ENCODE measurements around the gene NEUROD6.
A peak's percentile ranks its signal among the peaks of the same experiment; 100 is the strongest.

NEUROD6 gene

GRCh38 chr7:31340603-31341002 lies at the start of gene NEUROD6:
TSS of gene NEUROD6 (minus strand) at chr7:31340726. CDS start at chr7:31339268, 1,458 bp downstream.
- no peak for DNase-seq

GRCh38 chr7:31384466-31384865 lies 43.9 kb upstream of the NEUROD6 start:
- no peak for DNase-seq

- no peak for DNase-seq
Measured at GRCh38 chr7:31382722-31383121, 42.2 kb upstream of the NEUROD6 start.

- peak in 18 of 51 donors; percentile 1 to 38 (median 8) for DNase-seq
Measured at GRCh38 chr7:31373337-31374289, 33.1 kb upstream of the NEUROD6 start.

GRCh38 chr7:31372231-31372959 lies 31.9 kb upstream of the NEUROD6 start:
- no peak for DNase-seq

GRCh38 chr7:31371621-31372020 lies 31.1 kb upstream of the NEUROD6 start:
- DNase-seq = no peak

GRCh38 chr7:31370609-31371008 lies 30.1 kb upstream of the NEUROD6 start:
- no peak for DNase-seq

GRCh38 chr7:31368620-31369019 lies 28.1 kb upstream of the NEUROD6 start:
- no peak for DNase-seq

- no peak for DNase-seq
Measured at GRCh38 chr7:31363496-31363895, 23.0 kb upstream of the NEUROD6 start.

GRCh38 chr7:31363051-31363450 lies 22.5 kb upstream of the NEUROD6 start:
- DNase-seq = no peak

- DNase-seq = no peak
Measured at GRCh38 chr7:31362401-31362800, 21.9 kb upstream of the NEUROD6 start.

GRCh38 chr7:31358467-31358866 lies 17.9 kb upstream of the NEUROD6 start:
- no peak for DNase-seq

- DNase-seq = no peak
Measured at GRCh38 chr7:31345421-31345820, 4.9 kb upstream of the NEUROD6 start.

- no peak for DNase-seq
Measured at GRCh38 chr7:31343516-31344305, 3.2 kb upstream of the NEUROD6 start.

- DNase-seq = no peak
Measured at GRCh38 chr7:31341141-31341540, 615 bp upstream of the NEUROD6 start.

- no peak for DNase-seq
Measured at GRCh38 chr7:31340051-31340450, 475 bp downstream of the NEUROD6 start.

GRCh38 chr7:31338706-31339105 lies 1.8 kb downstream of the NEUROD6 start:
- DNase-seq = no peak

- no peak for DNase-seq
Measured at GRCh38 chr7:31337002-31337565, 3.4 kb downstream of the NEUROD6 start.

- no peak for DNase-seq
Measured at GRCh38 chr7:31336202-31337001, 4.1 kb downstream of the NEUROD6 start.

- DNase-seq = no peak
Measured at GRCh38 chr7:31335884-31336201, 4.7 kb downstream of the NEUROD6 start.

Data from hypothalamus (tissue), 51 donors.